Esophagus squamous epithelium (tissue), 5 donors: ENCODE results near the gene UBE2L3. TPM values are rescaled to one million over a fixed set of nuclear protein-coding genes. Genes with fewer than 3 reads are reported as not detected.

Source experiments
- DNase-seq: peaks from one replicate; lab custom pipeline; 2025; lab: John Stamatoyannopoulos, UW
- H3K27ac ChIP-seq, 4 donors: fragments of 200-600 bp; sonication (generic); one replicate each; pipeline ENCODE4 v1.5.1; 2016 to 2019; ENCODE audit warnings: mild to moderate bottlenecking in 1 of 4
- H3K27me3 ChIP-seq, 4 donors: fragments of 200-600 bp; sonication (generic); 1 replicate in 3 of 4; 2 replicates in 1 of 4; pipeline versions ENCODE4 v1.5.1 to v1.6.0; 2017 to 2021; ENCODE audit warnings: antibody characterized with exemption in 1 of 4
- H3K36me3 ChIP-seq, 3 donors: fragments of 200-600 bp; sonication (generic); one replicate each; pipeline ENCODE4 v1.5.1; 2016 to 2019
- H3K4me1 ChIP-seq, 3 donors: fragments of 200-600 bp; sonication (generic); one replicate each; pipeline ENCODE4 v1.5.1; 2017 to 2019
- H3K4me3 ChIP-seq, 4 donors: fragments of 200-600 bp; sonication (generic); 1 replicate in 3 of 4; 2 replicates in 1 of 4; pipeline ENCODE4 v1.5.1; 2016 to 2019; ENCODE audit warnings: mild to moderate bottlenecking in 2 of 4, moderate library complexity in 1 of 4
- H3K9me3 ChIP-seq, 3 donors: fragments of 200-600 bp; sonication (generic); one replicate each; pipeline ENCODE4 v1.5.1; 2016 to 2019
- CTCF ChIP-seq, 6 experiments: fragments of 450-650 bp in 4 of 6; fragments of 200-600 bp in 2 of 6; sonication (generic) in 2 of 6; IDR thresholded peaks; one replicate each; pipeline ENCODE4 v1.5.1; 2016 to 2019; ENCODE audit warnings: antibody characterized with exemption in 6 of 6, mild to moderate bottlenecking in 4 of 6, moderate library complexity in 4 of 6
- POLR2A ChIP-seq, 4 donors: fragments of 450-650 bp; IDR thresholded peaks; one replicate each; pipeline ENCODE4 v1.6.1; 2017; ENCODE audit warnings: antibody characterized with exemption in 4 of 4, mild to moderate bottlenecking in 4 of 4, moderate library complexity in 3 of 4
- WGBS, 2 donors: methylation state at CpG; one replicate each; pipeline ENCODE4 v1.1.5; 2018; 5-methylcytosine and 5-hydroxymethylcytosine counted together
- intact Hi-C: fragments of 100-400 bp; cut with DNase I; formaldehyde crosslinking; loops from one replicate; pipeline ENCODE4 v1.15.0; 2022
- total RNA-seq, 4 donors: library from RNA; depleted of rRNA; stranded (reverse); fragments of >200 nt; gene quantifications; one replicate each; pipeline ENCODE4 v1.1.0, GENCODE V29; 2016
- donor health status: DM: yes; HTN: yes; CAD: no.

Gene UBE2L3
- total RNA-seq, 4 donors from 2014 or later = 34.7 to 53.8 (median 44.7) TPM

DNA sequence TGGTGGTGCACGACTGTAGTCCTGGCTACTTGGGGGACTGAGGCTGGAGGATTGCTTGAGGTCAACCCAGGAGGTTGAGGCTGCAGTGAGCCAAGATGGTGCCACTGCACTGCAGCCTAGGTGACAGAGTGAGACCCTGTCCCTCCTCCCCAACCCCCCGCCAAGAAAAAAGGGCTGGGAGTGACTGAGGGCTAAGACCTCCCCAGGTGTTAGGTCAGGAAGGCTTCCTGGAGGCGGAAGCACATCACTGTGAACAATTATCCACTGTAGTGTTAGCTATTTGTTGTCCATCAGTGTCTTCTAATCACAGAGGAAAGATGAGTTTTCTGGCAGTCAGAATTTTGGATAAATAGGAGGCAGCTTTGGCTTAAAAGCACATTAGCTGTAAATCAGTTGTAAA, 53.5 kb downstream of the UBE2L3 start:
- 83 to 88% methylated on average over 1 to 3 of the region's 3 CpGs for WGBS, 2 donors
- Histone ChIP-seq H3K4me1 (peaks cover 21 to 47% (median 24%) of the 10 kb centered on the region in 3 donors), H3K27ac (no peak overlapping the region), H3K36me3 (peaks cover 0 to 77% (median 0%) of the 10 kb centered on the region in 3 donors), H3K4me3 (no peak overlapping the region), H3K9me3 (no peaks in the 10 kb centered on the region), H3K27me3 (no peaks in the 10 kb centered on the region)
- intact Hi-C loops = no loop called here
- DNase-seq = no peak
- TF ChIP-seq CTCF (IDR thresholded peaks at IDR 0.05) (no peak), POLR2A (IDR thresholded peaks at IDR 0.05) (no peak)

- H3K36me3 ChIP-seq = peaks cover 0 to 77% (median 0%) of the 10 kb centered on the region in 3 donors
Observed at GRCh38 chr22:21622011-21622918, 54.8 kb downstream of the UBE2L3 start.

DNA sequence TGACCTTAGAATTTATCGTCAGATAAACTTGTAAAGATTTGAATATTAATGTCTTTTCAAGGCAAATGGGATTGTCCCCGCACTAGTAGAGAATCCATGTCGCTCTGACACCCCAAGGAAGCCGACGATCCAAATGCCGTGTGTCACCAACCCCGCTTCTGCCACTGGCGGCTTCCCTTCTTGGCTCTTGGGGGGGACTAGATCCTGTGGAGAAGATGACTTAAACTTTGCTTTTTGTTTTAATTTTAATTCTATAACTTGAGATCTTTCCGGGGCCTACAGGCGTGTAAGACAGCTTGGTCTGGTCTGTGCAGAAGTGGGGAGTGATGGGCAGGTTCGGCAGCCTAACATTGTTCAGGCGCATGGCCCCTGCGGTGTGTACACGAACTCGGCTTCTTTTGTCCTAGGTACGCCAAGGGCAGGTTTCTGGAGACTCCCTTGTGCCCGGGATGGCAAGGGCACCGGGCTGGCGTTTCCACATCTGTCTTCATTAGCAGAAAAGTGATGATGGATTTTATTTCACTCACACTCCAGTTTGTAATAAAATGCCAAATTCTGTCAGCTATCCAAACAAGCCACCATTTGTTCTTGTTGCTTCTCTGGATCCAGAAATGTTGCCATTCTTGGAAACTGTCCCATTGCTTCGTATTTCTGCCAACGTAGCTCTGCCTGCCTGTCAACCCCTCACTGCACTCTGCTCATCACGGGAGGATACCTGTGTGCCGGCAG, 55.6 kb downstream of the UBE2L3 start:
- no peaks in the 10 kb centered on the region for H3K9me3 ChIP-seq
- no peaks in the 10 kb centered on the region for H3K27me3 ChIP-seq
- no peak overlapping the region for H3K4me3 ChIP-seq
- WGBS, 2 donors = 63 to 76% methylated on average over 21 to 22 of the region's 23 CpGs
- no peak for TF ChIP-seq POLR2A (IDR thresholded peaks at IDR 0.05)
- TF ChIP-seq CTCF (IDR thresholded peaks at IDR 0.05) = no peak
- intact Hi-C loops = no loop called here
- H3K36me3 ChIP-seq = peaks cover 0 to 79% (median 0%) of the 10 kb centered on the region in 3 donors
- DNase-seq = no peak
- peaks cover 23 to 67% (median 28%) of the 10 kb centered on the region in 3 donors for H3K4me1 ChIP-seq
- H3K27ac ChIP-seq = peak overlapping the region in 3 of 4 donors; percentile 13 to 30 (median 22)

More at GRCh38 chr22:21622011-21622918, 54.8 kb downstream of the UBE2L3 start:
- Histone ChIP-seq H3K9me3 (no peaks in the 10 kb centered on the region), H3K27ac (no peak overlapping the region), H3K4me1 (peaks cover 21 to 59% (median 24%) of the 10 kb centered on the region in 3 donors), H3K4me3 (no peak overlapping the region), H3K27me3 (no peaks in the 10 kb centered on the region)
- 64 to 72% methylated on average over 10 to 17 of the region's 17 CpGs for WGBS, 2 donors
- no peak for TF ChIP-seq CTCF (IDR thresholded peaks at IDR 0.05)
- no peak for TF ChIP-seq POLR2A (IDR thresholded peaks at IDR 0.05)
- no peak for DNase-seq
- intact Hi-C loops = no loop called here

- TF ChIP-seq POLR2A (IDR thresholded peaks at IDR 0.05) = no peak
- TF ChIP-seq CTCF (IDR thresholded peaks at IDR 0.05) = no peak
- H3K9me3 ChIP-seq = no peaks in the 10 kb centered on the region
- H3K4me1 ChIP-seq = peaks cover 28 to 73% (median 33%) of the 10 kb centered on the region in 3 donors
- intact Hi-C loops = no loop called here
- peaks cover 0 to 79% (median 0%) of the 10 kb centered on the region in 3 donors for H3K36me3 ChIP-seq
- no peaks in the 10 kb centered on the region for H3K27me3 ChIP-seq
- H3K4me3 ChIP-seq = no peak overlapping the region
- peak overlapping the region in 3 of 4 donors; percentile 13 to 30 (median 22) for H3K27ac ChIP-seq
- DNase-seq = no peak
- WGBS, 2 donors = no CpG with 5 or more reads among the region's 7 CpGs
Observed at GRCh38 chr22:21623648-21623970, 56.1 kb downstream of the UBE2L3 start.
